ENCODE data around the gene MTA1.

Gene MTA1

GRCh38 chr14:105424861-105425260 lies 5.2 kb downstream of the MTA1 start:
- DNase-seq (ENCODE audit: low spot score): no peak

DNA sequence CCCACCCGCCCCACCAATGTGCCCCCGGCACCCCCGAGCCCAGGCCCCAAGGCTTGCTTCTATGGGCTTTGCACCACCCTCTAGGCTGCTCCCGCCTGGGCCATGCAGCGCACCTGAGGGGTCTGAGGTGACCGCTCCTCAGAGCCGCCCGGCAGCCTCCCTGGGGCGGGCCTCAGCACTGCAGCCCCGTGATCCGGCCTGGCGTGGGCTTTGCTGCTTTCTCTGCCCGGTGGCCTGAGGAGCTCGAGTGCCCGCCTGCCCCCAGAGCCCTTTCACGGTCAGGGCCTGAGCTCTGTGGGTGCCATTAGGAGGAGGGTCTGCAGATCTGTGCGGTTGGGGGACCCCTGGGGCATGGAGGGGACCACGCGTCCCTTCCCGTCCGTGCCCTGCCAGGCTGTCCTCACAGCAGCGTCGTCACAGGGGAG lies 6.2 kb downstream of the MTA1 start:
- no peak for DNase-seq (ENCODE audit: low spot score)

GRCh38 chr14:105426416-105427130 lies 6.9 kb downstream of the MTA1 start:
- no peak for DNase-seq (ENCODE audit: low spot score)

GRCh38 chr14:105427412-105427811 lies 7.8 kb downstream of the MTA1 start:
- DNase-seq (ENCODE audit: low spot score): no peak

- DNase-seq (ENCODE audit: low spot score): no peak
Observed at GRCh38 chr14:105427936-105428485, 8.4 kb downstream of the MTA1 start.

- no peak for DNase-seq (ENCODE audit: low spot score)
Observed at GRCh38 chr14:105430042-105430441, 10.4 kb downstream of the MTA1 start.

- DNase-seq (ENCODE audit: low spot score): no peak
Observed at GRCh38 chr14:105430565-105430964, 10.9 kb downstream of the MTA1 start.

- no peak for DNase-seq (ENCODE audit: low spot score)
Observed at GRCh38 chr14:105431256-105431655, 11.6 kb downstream of the MTA1 start.

DNA sequence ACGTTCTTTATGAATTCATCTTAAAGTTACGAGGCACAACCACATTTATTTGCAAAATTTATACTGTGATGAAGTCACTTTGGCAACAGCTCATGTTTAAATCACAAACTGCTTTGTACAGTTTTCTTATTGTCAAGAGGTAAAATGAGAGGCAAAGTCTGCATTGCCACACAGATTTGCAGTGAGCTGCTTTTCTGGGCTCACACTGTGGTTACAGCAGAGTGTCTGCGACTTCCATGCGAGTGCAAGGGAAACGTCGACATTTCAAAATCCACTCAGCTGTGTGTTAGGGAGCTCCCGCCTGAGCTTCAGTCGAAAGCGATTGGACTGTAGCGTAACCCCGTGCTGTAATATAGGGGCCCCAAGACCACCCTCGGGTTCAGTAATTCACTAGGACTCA lies 13.0 kb downstream of the MTA1 start:
- DNase-seq (ENCODE audit: low spot score): no peak

- DNase-seq (ENCODE audit: low spot score): no peak
Observed at GRCh38 chr14:105433161-105433605, 13.6 kb downstream of the MTA1 start.

DNA sequence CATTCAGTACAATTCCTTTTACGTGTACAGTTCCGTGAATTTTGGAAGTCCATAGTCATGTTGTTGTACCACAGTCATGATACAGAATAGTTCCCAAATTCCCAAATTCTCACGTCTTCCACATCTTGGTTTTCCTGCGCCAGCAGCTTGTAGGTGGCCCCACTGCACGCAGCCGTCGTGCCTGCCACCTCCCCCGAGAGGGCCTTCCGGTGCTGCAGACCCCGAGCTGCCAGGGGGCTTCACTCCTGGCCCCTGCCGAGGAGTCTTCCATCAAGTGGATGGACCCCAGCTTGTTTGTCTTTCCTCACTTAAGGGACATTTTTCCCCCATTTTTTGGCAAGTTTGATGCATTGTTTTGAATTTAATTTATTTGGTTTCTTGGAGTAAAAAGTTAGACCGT lies 16.8 kb downstream of the MTA1 start:
- DNase-seq (ENCODE audit: low spot score): no peak

DNA sequence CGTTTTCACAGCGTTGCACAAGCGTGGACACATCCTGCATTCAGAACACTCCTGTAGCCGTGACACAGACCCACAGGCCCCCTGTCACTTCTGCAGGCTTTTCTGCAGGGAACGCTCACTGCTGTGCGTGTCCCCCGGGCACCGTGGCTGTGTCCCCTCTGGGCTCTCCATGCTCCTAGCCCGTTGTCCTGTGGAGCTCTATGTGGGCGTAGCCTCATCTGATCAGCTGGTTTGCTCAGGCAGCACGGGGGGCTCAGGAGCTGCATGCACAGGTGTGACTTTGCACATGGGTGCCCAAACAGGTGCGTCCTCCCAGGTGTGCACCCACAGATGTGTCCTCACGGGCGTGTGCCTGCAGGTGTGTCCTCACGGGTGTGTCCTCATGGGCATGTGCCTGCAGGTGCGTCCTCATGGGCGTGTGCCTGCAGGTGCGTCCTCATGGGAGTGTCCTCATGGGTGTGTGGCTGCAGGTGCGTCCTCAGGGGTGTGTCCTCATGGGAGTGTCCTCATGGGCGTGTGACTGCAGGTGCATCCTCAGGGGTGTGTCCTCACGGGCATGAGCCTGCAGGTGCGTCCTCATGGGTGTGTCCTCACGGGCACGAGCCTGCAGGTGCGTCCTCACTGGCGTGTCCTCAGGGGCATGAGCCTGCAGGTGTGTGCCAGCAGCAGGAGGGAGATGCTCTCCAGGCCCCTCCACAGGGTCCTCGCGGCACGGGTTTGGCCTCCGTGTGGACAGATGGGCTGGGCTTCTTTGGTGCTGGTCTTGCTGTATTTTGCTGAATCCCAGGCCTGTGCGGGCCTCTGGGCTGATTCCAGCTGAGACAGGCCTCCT lies 17.5 kb downstream of the MTA1 start:
- no peak for DNase-seq (ENCODE audit: low spot score)

DNA sequence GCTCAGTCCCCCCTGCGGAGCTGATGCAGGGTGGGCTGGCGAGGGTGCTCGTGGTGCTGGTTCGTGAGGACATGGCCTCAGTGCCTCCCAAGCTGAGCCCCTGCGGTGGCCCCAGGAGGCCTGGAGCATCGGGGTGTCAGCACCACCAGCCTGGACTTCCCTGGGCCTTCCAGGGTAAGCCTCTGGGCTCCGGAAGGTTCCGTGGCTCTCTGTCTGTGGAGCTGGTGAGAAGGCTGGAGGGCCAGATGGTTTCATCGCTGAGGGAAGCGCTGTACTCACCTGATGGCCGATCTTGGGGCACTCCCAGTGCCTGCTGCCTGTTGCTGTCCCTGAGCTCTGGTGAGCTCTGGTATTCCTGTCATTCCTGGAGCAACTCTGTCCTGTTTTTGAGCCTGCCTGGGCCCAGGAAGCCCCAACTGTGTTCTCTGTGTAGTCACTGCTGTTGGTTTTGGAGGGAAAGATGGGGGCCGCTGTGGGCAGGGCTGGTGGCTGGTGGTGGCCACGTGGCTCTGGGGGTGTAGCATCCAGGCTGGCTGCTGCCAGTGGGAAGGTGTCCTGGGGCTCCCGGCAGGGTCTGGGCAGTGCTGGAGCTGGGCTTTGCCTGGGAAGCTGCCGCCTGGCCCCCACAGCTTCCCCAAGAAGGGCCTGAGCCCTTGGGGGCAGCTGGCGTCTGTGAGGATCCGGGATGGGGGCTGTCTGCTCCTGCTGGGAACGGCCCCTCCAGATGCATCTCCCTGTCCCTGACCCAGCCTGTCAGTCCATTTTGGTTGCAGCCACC lies 18.3 kb downstream of the MTA1 start:
- peak; percentile 43 for DNase-seq (ENCODE audit: low spot score)

- DNase-seq (ENCODE audit: low spot score): no peak
Observed at GRCh38 chr14:105439179-105439578, 19.6 kb downstream of the MTA1 start.

DNA sequence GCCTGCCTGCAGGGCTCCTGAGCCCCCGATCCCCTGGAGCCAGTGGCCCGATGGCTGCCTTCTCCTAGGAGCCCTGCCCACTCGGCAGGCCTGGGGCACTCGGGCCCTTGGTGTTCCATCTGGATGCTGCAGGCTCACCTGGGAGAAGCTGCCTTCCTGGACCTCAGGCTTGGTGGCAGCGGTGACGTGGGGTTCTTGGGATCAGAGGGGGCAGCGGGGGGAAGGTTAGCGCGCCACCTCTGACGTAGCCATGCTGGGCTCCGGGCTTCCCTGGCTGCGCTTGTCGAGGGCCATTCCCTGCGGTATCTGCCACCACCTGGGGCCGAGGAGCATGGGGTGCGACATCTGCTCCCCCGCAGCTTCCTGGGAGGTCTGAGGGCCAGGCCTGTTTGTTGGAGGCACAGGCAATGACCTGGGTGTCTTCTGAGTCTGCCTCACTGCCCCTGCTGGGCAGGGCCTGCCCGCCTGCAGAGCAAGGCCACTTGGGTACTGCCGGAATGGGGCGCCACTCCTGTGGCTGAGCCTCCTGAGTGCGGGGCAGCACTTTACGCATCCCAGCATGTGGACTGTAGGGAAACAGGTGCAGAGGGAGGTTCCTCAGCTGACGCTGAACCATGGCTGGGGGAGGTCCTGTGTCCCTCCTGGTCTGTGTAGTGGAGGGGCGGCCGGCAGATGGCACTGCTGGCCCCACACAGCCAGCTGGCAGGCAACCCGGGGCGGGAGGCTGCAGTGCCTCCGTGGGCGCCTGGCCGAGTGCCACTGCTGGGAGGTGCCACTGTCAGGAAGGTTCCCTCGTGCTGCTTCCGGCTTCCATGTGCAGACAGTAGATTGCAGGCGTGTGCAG lies 20.3 kb downstream of the MTA1 start:
- DNase-seq (ENCODE audit: low spot score): peak; percentile 56

DNA sequence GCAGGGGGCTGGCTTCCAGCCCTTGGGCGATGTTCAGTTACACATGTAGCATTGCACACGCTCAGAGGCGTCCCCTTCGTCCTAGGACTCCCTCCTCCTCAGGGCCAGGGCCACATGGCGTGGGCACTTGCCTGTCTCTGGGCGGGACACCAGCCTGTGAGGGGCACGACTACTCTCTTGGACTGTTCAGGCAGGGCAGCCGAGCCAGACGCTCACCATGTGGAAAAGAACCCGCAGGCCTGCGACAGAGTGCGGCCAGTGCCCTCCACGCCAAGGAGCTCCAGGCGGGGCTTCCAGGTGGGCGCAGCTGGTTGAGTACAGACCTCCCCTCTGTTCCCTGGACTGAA lies 20.9 kb downstream of the MTA1 start:
- no peak for DNase-seq (ENCODE audit: low spot score)

- no peak for DNase-seq (ENCODE audit: low spot score)
Observed at GRCh38 chr14:105440992-105441391, 21.4 kb downstream of the MTA1 start.

DNA sequence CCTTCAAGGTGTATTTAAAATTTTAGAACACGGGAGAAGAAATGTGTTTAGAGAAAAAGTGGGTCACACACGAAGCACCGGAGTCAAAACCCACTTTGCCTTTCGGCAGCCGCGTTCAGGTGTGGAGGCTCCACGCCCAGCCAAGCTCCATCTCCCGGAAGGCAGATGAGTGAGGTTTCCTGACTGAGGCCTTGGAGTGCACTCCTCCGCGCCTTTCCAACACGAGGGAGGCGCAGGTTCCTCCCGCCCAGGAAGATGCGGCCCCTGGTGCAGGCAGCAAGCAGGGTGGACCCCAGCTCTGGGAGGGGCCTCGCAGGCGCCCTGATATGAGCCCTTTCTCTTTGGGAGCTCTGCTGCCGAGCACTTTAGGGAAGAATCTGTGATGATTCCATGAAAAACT lies 22.5 kb downstream of the MTA1 start:
- no peak for DNase-seq (ENCODE audit: low spot score)

GRCh38 chr14:105442834-105443233 lies 23.2 kb downstream of the MTA1 start:
- DNase-seq (ENCODE audit: low spot score): no peak

- DNase-seq (ENCODE audit: low spot score): no peak
Observed at GRCh38 chr14:105444859-105445258, 25.2 kb downstream of the MTA1 start.

GRCh38 chr14:105445290-105445689 lies 25.7 kb downstream of the MTA1 start:
- DNase-seq (ENCODE audit: low spot score): no peak
